ENCODE results near the gene EYS. TPM values are rescaled to one million over a fixed set of nuclear protein-coding genes. Genes with fewer than 3 reads are reported as not detected.

Gene EYS
- total RNA-seq, 1 experiment from 2014 or later: 1.5 TPM

GRCh38 chr6:65202738-65203137, 504.3 kb downstream of the EYS start:
- ChIA-PET POLR2A (no interaction called here), CTCF (no interaction called here)
- intact Hi-C loops (cut with micrococcal nuclease): no loop called here
- Mint-ChIP-seq H3K4me3 (ENCODE audit: unreplicated experiment) (no peak overlapping the region), H3K27ac (ENCODE audit: low read depth, unreplicated experiment) (no peak overlapping the region), H3K36me3 (ENCODE audit: insufficient read depth, unreplicated experiment) (no peaks in the 10 kb centered on the region), H3K9me3 (ENCODE audit: unreplicated experiment) (peaks cover 17% of the 10 kb centered on the region), H3K4me1 (ENCODE audit: insufficient read depth, unreplicated experiment) (peaks cover 9% of the 10 kb centered on the region), H3K27me3 (ENCODE audit: insufficient read depth, unreplicated experiment) (no peaks in the 10 kb centered on the region)
- no peak for TF ChIP-seq CTCF (IDR thresholded peaks at IDR 0.05; ENCODE audit: unreplicated experiment)
- BruUV-seq (replicated peaks): no TSS peak
- DNase-seq (ENCODE audit: unreplicated experiment): no peak

- intact Hi-C loops (cut with micrococcal nuclease): no loop called here
- BruUV-seq (replicated peaks): no TSS peak
- DNase-seq (ENCODE audit: unreplicated experiment): peak; percentile 2
- peaks cover 6% of the 10 kb centered on the region for H3K9me3 Mint-ChIP-seq (ENCODE audit: unreplicated experiment)
- POLR2A ChIA-PET: no interaction called here
- no peak for TF ChIP-seq CTCF (IDR thresholded peaks at IDR 0.05; ENCODE audit: unreplicated experiment)
- peaks cover 9% of the 10 kb centered on the region for H3K4me1 Mint-ChIP-seq (ENCODE audit: insufficient read depth, unreplicated experiment)
- no peaks in the 10 kb centered on the region for H3K27me3 Mint-ChIP-seq (ENCODE audit: insufficient read depth, unreplicated experiment)
- H3K4me3 Mint-ChIP-seq (ENCODE audit: unreplicated experiment): no peak overlapping the region
- CTCF ChIA-PET: no interaction called here
- H3K27ac Mint-ChIP-seq (ENCODE audit: low read depth, unreplicated experiment): no peak overlapping the region
- no peaks in the 10 kb centered on the region for H3K36me3 Mint-ChIP-seq (ENCODE audit: insufficient read depth, unreplicated experiment)
Observed at GRCh38 chr6:65199683-65200082, 507.3 kb downstream of the EYS start.

- BruUV-seq (replicated peaks): no TSS peak
- peak; percentile 1 for DNase-seq (ENCODE audit: unreplicated experiment)
- intact Hi-C loops (cut with micrococcal nuclease): no loop called here
- Mint-ChIP-seq H3K4me1 (ENCODE audit: insufficient read depth, unreplicated experiment) (peaks cover 9% of the 10 kb centered on the region), H3K36me3 (ENCODE audit: insufficient read depth, unreplicated experiment) (no peaks in the 10 kb centered on the region), H3K27ac (ENCODE audit: low read depth, unreplicated experiment) (no peak overlapping the region), H3K9me3 (ENCODE audit: unreplicated experiment) (peaks cover 6% of the 10 kb centered on the region), H3K4me3 (ENCODE audit: unreplicated experiment) (no peak overlapping the region), H3K27me3 (ENCODE audit: insufficient read depth, unreplicated experiment) (no peaks in the 10 kb centered on the region)
- TF ChIP-seq CTCF (IDR thresholded peaks at IDR 0.05; ENCODE audit: unreplicated experiment): no peak
- POLR2A ChIA-PET: no interaction called here
- CTCF ChIA-PET: no interaction called here
Observed at GRCh38 chr6:65199121-65199520, 507.9 kb downstream of the EYS start.

GRCh38 chr6:65191471-65191870, 515.6 kb downstream of the EYS start:
- no peaks in the 10 kb centered on the region for H3K36me3 Mint-ChIP-seq (ENCODE audit: insufficient read depth, unreplicated experiment)
- no peak overlapping the region for H3K4me3 Mint-ChIP-seq (ENCODE audit: unreplicated experiment)
- TF ChIP-seq CTCF (IDR thresholded peaks at IDR 0.05; ENCODE audit: unreplicated experiment): no peak
- H3K9me3 Mint-ChIP-seq (ENCODE audit: unreplicated experiment): no peaks in the 10 kb centered on the region
- POLR2A ChIA-PET: no interaction called here
- CTCF ChIA-PET: interaction anchor here (0.6 to 0.7 kb wide), 4 partner anchors 8 to 1707 kb away, joined by 3 read pairs; no protein-coding TSS in a partner anchor
- no peaks in the 10 kb centered on the region for H3K27me3 Mint-ChIP-seq (ENCODE audit: insufficient read depth, unreplicated experiment)
- intact Hi-C loops (cut with micrococcal nuclease): no loop called here
- no peak for DNase-seq (ENCODE audit: unreplicated experiment)
- H3K27ac Mint-ChIP-seq (ENCODE audit: low read depth, unreplicated experiment): no peak overlapping the region
- no peaks in the 10 kb centered on the region for H3K4me1 Mint-ChIP-seq (ENCODE audit: insufficient read depth, unreplicated experiment)
- no TSS peak for BruUV-seq (replicated peaks)

Measured in MCF 10A (cell line).